ENCODE measurements around the gene INPP1.
A peak's percentile ranks its signal among the peaks of the same experiment; 100 is the strongest.

INPP1 gene

DNA sequence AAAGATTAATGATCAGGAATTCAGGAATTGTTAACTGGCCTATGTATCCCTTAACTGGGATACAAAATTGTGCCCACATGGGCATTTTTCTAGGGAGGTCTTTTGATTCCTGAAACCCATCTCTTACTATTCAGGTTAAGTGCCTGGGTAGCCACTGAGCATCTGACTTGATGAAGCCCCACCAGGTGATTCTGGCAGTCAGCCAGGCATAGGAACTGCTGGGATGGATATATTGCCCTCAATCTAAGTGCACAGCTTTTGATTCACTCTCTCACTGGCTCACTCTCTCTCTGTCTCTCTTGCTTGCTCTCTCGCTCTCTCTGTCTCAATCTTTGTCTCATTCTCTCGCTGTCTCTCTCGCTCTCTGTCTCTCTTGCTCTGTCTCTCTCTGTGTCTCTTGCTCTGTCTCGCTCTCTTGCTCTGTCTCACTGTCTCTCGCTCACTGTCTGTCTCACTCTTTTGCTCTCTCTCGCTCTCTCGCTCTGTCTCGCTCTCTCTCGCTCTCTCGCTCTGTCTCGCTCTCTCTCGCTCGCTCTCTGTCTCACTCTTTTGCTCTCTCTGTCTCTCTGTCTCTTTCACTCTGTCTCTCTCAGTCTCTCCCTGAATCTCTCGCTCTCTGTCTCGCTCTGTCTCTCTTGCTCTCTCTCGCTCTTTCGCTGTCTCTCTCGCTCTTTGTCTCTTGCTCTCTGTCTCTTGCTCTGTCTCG is 22.3 kb downstream of the INPP1 start:
- no peak for DNase-seq

DNA sequence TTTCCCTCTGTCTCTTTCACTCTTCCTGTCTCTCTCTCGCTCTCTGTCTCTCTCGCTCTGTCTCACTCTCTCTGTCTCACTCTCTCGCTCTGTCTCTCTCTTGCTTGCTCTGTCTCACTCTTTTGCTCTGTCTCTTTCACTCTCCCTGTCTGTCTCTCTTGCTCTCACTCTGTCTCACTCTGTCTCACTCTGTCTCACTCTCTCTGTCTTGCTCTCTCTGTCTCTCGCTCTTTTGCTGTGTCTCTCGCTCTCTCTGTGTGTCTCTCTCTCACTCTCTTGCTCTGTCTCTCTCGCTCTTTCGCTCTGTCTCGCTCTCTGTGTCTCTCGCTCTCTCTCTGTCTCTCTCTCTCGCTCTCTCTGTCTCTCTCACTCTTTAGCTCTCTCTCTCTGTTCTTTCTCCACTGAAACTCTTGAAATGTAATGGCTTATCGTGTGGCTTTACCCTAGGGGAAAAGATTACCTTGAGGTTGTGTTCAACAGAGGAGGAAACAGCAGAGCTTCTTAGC is 22.9 kb downstream of the INPP1 start:
- no peak for DNase-seq

DNA sequence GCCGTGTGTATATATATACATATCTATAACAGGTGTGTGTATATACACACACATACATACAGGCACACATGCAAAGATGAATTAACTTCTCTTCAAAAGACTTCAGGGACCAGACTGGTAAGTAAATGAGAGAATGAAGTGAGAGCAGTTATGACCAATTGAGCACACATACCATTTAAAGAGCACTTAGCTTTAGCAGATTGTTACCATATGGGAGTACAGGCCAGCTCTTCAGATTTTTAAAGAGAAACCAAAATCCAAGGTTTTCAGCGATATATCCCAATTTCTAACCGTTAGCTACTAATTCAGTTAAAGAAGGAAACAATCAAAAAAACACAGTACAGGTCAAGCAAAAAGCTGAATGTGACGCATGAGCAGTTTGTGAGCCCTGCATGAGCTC is 23.7 kb downstream of the INPP1 start:
- DNase-seq, result no peak

DNA sequence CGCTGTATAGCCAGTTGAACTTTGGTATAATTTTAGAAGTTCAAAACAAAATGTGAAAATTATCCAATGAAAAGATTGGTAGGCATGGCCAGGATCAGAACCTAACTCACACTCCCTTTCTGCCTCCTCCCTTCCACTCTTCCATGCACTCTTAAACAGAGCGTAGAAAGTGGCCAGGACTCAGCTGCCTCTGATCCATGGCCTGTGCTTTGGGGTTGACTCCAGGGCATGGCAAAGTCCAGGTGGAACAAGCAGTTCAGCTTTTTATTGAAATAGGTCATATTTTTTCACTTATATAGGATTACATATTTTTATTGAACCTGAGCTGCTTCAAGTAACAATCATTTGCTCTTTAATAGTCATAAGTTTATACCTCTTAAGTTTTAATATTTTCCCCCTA is 26.2 kb downstream of the INPP1 start:
- no peak for DNase-seq

DNA sequence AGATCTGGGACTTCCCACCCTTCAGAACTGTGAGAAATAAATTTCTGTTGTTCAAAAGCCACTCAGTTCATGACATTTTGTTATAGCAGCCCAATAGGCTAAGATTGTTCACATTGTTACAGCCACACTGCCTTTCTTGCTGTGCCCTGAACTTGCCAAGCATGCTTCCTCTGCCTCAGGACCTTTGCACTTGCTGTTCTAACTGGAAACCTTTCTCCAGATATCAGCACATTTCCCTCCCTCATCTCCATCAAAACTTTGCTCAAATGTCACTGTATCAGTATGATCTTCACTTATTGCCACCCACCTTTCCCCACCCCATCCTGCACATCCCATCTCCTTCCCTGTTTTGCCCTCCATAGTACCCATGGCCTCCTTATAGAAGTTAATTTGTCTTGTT is 32.7 kb downstream of the INPP1 start:
- DNase-seq, result no peak

DNA sequence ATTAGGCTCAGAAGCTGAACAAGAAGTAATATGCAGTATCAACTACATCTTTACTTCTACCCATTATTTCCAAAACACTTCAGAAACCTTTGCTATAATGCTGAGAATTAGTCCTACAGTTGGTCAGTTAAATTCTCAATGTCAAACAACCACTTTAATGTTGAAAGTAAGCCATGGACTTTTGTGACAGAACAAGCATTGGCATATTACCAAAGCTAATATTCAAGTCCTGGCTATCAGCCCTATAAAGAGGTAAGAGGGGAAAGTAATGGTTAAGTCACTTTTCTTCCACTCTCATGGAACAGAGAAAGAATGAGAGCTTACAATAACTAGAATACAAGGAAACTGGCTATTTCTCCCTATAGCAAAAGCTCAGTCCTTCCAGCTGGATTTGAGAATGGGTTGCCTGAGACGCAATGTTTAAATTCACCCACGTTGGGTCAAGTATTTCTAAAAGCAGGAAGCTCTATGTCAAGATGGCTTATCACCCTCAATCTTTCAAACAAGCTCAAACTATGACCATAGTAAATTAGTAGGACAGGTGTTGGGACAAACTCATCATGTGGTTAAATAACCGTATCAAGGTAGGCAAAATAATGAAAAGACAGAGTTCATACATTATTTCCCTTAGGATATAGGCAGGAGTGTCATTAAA is 33.3 kb downstream of the INPP1 start:
- DNase-seq, result no peak

DNA sequence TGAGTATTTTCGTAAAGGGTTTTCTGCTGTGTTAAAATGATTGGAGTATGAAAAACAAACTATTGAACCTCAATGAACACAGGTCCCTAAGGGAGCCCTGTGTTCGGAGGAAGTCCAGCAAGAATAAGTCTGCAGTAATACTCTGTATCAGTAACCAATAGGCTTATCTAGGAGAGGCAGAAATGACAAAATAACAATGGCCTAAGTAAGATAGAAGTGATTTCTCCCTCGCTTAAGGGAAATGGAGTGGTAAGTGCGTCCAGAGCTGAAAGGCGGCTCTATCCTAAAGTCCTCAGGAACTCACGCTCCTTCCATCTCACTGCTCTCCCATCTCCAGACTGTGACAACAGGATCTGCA is 35.5 kb downstream of the INPP1 start:
- DNase-seq, result no peak

DNA sequence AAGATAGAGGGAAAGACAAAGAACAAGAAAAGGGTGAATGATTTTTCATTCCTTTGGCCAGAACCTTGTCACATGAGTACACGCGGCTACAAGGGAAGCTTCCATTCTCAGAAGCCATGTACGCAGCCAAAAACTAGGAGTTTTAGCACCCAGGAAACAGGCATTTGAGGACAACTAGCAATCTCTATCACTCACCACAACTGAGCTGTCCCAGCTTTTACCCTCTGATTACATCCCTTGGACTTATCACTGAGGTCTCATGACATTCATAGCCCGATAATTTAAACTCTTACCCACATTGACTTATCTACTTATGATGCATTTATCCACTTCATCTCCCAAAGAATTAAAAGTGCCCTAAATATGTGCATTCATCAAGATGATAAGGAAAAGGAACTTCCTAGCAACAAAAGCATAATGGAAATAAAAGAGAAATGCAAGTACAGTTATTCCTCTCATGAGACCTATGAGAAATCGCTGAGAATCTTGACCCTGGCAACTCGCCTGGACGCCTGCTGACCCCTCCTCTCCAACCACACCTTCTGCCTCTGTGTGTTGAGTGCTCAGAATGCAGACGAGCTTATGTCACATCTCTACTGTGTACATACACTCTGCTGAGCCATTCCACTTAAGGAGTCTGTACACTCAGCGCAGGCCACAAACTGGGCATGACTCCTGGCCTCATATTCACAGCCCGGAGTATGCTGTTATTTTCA is 36.0 kb downstream of the INPP1 start:
- no peak for DNase-seq

DNA sequence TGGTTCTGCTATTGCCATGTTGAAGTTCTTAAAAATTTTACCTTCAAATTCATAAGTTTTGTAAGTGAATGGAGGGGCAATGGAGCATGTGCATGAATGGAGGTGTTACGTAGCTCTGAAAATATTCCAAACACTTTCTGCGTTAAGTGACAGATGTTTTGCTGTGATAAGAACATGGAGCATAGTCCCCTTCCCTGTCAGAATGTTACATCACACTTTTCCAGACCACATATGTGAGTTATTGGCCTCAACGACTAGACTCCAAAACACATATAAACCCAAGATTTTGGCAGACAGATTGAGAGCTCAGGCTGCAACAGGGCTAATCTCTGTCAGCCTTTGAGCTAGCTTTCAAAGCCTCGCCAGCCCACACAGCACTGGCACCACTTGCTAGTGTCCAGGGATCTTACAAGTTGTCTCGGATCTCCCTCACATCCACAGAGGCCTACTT is 37.6 kb downstream of the INPP1 start:
- DNase-seq, result no peak

DNA sequence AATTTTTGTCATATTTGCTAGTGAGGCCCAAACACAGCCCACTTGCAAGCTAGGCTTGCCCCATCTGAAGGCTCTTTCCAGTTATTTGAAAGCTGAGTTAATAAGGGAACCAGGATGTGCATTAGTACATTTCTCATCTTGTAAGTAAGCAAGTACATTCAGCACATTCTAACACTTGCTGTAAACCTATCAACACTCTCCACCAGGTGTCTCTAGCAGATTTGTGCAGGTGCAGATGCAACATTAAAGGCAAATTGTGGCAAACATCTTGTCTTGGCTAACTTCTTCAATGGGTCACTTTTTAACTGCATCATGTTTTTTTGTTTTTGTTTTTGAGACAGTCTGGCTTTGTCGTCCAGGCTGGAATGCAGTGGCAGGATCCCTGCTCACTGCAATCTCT is 39.5 kb downstream of the INPP1 start:
- DNase-seq, result peak; percentile 42

DNA sequence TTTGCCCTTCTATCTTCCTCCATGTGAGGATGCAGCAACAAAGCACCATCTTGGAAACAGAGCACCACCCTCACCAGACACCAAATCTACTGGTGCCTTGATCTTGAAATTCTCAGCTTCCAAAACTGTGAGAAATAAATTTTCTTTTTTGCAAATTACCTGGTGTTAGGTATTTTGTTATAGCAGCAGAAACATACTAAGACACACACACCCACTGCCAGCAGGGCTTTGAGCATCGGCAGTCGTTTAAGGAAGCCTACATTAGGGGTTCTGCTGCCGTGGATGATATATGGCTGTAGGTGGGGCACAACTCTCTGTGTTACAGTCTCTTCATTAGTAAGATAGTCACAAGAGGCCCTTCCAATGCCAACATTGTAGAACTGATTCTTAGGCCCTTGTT is 44.0 kb downstream of the INPP1 start:
- DNase-seq, result no peak

DNA sequence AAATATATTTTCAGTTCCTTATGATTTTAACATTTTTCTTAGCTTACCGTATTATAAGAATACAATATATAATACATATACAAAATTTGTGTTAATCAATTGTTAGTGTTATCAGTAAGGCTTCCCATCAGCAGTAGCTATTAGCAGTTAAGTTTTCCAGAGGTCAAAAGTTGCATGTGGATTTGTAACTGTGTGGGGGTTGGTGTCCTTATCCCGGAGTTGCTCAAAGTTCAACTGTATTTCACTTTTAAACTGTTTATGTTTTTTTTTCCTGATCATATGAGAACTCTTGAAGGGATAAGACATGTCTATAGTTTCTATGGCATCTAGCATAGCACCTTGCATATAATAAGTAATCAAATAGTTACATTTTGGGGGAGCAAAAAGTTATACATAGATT is 52.9 kb downstream of the INPP1 start:
- no peak for DNase-seq

DNA sequence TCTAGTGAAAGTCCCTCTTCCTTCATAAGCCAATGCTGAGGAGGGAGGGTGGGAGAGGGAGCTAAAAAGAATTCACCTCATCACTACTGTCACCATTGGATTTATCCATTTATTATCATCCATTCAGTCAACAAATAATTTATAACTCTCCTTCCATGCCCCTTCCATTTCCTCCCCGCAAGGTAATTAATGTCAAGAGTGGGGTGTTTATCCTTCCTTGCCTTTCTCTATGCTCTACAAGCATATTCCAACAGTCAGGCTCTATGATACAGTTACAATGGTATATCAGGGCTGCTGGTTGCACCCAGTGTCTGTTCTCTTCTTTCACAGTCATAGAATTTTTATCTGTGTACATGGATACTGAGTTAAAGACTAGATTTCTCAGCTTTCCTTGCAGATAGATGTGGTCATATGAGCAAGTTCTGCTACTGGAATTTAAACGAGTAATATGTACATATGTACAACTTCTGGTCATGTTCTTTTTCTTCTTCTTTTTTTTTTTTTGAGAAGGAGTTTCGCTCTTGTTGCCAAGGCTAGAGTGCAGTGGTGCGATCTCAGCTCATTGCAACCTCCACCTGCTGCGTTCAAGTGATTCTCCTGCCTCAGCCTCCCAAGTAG is 59.7 kb downstream of the INPP1 start:
- no peak for DNase-seq

DNA sequence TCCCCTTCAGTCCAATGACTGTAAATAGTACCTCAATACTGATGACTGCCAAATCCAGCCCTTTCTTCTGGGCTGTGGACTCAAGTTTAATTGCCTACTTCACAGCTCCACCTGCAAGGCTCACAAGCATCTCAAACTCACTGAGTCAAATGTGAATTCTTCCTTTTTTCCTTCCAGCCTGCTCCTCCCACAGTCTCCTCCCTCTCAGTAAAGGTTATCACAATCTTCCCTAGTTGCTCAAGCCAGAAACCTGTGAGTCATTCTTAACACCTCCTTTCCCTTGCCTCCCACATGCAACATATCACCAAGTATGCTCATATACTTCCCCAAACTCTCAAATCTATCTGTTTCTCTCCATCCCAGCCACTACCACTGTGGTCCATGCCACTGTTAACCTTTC is 61.1 kb downstream of the INPP1 start:
- peak; percentile 52 for DNase-seq

DNA sequence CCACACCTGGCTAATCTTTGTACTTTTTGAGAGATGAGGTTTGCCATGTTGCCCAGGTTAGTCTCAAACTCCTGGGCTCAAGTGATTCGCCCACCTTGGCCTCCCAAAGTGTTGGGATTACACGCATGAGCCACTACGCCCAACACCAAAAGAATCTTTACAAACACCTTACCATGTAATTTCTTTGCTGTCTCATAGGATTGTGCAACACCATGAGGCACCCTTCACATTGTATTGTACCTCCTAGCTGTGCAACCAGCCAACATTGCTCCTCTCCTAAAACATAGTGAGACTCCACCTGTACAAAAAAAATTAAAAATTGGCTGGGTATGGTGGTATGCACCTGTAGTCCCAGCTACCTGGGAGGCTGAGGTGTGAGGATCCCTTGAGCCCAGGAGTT is 61.7 kb downstream of the INPP1 start:
- DNase-seq, result no peak

DNA sequence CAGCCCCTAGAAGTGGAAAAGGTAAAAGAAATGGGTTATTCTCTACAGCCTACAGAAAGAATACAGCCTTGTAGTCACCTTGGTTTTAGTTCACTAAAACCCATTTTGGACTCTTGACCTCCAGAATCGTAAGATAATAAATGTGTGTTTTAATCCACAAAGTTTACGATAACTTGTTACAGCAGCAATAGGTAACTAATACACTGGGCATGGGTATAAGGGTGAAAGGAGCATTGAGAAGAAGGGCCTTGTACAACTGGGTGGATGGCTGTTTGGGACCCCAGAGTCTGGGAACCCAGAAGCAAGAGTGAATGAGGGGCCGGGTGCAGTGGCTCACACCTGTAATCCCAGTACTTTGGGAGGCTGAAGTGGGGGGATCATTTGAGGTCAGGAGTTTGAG is 62.6 kb downstream of the INPP1 start:
- DNase-seq, result no peak

DNA sequence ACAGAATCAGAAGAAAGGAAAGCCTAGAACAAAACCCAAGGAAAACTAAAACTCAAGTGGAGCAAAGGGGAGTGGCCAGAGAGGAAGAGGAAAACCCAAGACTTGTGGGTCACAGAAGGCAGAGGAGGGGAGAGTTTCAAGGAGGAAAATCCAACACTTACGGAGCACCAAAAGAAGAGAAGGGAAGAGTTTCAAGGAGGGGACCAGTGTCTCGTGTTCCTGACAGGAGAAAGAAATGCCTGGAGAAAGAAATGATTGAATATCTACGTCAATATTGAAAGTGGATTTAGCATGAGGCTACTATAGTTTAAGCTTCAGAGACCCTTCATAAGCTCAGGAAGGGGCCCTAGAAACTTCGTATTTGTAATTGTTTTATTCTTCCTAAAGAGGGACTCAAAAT is 63.4 kb downstream of the INPP1 start:
- no peak for DNase-seq

DNA sequence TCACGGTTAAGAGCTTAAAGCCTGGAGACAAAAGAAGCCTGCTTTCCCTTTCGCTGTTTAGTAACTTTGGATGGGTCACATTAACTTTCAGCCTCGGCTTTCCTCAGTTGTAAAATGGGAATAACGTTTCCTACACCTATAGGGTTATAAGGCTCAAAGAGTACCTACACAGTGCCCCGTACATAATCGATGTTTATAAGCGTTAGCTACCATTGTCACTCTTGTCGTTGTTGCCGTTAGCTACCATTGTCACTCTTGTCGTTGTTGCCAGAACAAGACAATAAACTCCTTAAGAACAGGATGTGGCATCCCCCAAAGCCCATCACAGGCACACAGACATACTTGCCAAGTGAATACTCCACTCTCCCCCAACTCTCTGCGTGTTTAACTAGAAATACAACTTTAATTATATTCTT is 63.9 kb downstream of the INPP1 start:
- DNase-seq, result no peak

DNA sequence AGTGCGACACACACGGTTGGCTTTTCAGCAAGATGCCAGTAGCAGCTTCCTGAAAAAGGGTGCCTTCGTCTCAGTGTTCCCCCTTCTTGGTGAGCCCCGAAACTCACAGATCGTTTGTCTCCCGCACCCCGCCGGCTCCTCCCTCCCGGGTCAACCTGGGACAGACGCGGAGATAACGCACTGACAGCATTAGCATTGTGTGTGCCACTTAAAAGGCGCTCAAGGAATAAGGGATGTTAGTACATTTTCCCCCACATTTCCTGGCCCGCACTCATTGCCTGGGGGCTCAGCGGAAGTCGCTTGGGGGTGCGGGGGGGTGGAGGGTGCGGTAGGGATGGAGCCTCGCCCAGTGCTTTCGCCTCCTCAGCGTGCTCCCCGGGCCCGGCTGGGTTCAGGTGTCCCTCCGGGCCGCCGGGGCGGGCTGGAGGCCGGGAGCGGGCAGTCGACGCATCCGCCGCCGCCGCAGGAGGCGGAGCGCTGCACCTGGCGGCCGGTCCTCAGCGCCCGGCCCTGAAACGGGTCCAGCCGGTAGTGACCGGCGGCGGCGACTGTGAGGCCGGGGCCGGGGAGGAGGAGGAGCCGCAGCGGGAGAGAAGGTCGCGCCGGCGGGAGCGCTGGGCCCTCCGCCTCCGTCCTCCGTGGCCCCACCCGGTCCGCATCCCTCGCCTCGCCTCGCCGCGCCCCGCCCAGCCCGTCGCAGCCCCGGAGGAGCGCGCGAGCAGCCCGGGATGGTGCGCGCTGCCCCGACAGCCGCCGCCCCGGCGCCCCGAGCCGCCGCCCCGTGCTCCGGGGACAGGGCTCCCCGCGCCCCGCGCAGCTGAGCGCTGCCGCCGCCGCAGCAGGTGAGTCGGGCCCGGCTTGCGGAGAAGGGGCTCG is 64.5 kb downstream of the INPP1 start, which contains the start of gene MFSD6:
TSS of gene MFSD6 (plus strand) at position 694 of the 876 bp plus-strand sequence. CDS start 27,675 bp downstream, outside the sequence.
- peak; percentile 57 for DNase-seq

DNA sequence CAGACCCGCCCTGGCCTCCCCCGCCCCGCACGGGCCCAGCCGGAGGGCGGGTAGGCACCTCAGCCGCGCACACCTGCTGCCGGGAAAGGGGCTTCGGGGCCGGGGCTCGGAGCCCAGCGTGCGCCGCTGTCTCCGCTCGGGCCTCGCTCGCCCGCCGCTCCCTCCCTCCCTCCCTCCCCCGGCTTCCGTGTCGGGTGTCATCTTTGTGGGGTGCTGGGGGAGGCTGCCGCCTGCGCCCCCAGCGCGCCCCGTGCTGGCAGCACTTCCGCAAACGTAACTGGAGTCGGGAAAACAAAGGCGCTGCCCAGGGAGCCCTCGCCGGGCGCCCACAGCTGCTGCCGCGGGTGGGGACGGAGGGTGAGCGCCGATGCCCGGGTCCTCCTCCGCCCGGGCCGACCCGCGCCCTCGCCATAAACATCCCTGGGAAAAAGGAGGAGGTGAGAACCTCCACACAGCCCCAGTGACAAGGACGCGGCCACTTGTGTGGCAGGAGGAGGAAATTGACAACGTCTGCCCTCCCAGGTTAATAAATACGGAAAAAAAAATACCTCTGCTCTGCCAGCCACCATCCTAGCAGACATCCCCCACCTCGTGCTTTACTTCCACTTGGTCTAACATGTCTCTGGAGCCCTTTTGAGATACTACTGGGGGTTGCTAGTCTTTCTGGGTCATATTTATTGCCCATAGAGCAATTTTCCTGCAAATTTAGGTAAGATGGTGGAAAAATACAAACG is 65.3 kb downstream of the INPP1 start:
- peak; percentile 68 for DNase-seq

DNA sequence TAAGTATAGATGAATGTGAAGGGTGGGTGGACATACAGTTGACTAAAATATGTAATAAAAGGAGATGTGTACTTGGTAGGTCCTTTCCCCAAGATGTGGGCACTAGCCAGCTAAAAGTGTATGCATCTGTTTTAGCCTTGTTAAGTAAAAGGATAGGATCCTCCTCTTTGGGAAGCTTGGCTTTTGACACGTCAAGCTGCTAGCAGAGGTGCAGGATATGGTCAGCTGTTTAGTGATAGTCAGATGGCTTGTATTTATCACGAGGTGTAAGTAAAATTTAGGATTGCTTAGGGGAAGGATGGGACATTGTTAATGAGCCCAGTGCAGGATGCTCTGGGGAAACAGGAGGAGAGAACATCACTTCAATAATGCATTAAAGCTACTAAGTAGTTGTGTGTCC is 66.2 kb downstream of the INPP1 start:
- DNase-seq, result no peak

DNA sequence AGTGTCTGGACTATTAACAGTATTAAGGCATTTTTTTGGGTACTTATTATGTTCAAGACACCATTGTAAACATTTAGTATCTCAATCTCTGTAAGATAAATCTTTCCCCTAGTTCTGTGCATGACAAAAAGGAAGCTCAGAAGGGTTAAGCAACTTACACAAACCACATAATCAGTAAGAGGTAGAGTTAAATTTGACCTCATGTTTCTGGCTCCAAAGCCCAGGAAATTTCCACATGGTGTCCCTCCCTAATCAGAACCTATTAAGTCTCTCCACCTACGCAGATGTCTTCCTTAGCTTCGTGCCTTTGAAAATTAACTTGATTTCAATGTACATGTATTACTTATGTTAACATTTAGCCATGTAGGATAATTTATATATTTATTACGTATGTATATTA is 66.8 kb downstream of the INPP1 start:
- DNase-seq, result no peak
